ENCODE results near the gene GUK1.
"Not testable (repeated sequence)": the region's sequence is repeated elsewhere in the genome, so short reads cannot be mapped to it uniquely, and the experiment has no call there.

The GUK1 gene

DNA sequence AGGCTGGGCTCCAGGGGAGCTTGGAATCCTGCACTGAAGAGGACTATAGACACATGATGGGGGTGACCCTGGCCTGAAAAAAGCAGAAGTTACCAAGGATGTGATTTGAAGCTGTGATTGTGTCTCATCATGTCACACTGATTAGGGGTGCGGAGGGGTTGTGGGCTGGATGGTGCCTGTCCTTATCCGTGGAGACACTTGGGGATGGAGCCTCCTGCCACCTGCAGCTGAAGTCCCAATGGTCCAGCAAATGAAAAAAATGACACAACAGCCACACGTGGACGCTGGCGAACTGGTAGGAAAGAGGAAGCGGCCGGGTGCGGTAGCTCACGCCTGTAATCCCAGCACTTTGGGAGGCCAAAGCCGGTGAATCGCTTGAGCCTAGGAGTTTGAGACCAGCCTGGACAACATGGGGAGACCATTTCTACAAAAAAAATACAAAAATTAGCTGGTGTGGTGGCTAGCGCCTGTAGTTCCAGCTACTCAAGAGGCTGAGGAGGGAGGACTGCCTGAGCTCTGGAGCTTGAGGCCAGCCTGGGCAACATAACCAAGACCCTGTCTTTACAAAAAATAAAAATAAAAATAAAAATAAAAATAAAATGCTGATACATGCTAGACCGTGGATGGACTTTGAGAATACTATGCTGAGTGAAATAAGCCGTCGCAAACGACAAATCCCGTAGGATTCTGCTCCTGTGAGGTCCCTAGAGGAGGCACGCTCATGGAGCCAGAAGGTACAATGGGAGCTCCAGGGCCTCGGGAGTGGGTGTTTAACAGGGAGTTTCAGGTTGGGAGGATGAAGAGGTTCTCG lies 24.7 kb downstream of the GUK1 start:
- DNase-seq, result no peak

DNA sequence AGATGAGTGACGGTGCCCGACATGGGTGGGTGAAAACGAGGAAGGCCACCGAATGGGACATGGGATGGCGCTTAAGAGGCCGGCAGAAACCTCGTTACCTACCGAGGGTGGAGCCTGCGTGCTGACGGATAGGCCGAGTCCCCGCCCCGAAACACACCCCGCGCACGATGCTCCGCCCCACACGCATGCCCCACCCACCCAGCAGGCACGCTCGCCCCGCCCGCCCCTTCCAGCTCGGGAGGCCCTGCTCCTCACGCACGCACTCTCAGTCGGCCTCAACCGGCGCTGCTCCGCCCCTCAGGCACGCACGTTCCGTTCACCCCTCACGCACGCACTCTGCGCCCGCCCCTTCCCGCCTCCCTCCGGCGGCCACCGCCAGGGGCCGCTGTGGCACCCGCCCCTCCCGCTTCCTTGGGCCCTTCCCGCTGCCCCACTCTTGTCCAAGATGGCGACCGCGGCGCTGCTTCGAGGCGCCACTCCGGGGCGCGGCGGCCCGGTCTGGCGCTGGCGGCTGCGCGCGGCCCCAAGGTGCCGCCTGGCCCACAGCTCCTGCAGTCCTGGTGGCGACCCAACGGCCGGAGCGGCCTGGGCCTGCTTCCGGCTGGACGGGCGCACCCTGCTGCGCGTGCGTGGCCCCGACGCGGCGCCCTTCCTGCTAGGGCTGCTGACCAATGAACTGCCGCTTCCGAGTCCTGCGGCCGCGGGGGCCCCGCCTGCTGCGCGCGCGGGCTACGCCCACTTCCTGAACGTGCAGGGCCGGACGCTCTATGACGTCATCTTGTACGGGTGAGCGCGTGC lies 25.5 kb downstream of the GUK1 start, which contains the start of gene IBA57:
Gene IBA57, plus strand, starts transcription at position 433 of the 798 bp plus-strand sequence. Its CDS starts 13 bp downstream, at position 446.
- peak; percentile 78 for DNase-seq

GRCh38 chr1:228166170-228166936 lies 26.3 kb downstream of the GUK1 start:
- DNase-seq, result peak; percentile 9

GRCh38 chr1:228168563-228169270 lies 28.6 kb downstream of the GUK1 start:
- DNase-seq, result no peak

DNA sequence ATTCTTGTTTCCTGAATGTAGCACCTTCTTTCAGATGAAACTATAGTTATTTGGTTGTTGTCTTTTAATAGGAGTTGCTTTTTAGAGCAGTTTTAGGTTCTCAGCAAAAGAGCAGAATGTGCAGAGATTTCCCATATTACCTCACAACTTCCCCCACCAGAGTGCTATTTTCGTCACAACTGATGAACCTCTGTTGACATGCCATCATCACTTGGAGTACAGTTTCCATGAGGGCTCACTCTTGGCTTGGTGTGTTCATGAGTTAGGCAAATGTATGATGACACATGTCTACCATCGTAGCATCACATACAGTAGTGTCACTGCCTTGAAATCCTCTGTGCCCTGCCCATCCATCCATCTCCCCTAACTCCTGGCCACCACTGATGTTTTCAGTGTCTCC lies 29.3 kb downstream of the GUK1 start:
- no peak for DNase-seq

GRCh38 chr1:228170666-228171065 lies 30.6 kb downstream of the GUK1 start:
- DNase-seq, result no peak

DNA sequence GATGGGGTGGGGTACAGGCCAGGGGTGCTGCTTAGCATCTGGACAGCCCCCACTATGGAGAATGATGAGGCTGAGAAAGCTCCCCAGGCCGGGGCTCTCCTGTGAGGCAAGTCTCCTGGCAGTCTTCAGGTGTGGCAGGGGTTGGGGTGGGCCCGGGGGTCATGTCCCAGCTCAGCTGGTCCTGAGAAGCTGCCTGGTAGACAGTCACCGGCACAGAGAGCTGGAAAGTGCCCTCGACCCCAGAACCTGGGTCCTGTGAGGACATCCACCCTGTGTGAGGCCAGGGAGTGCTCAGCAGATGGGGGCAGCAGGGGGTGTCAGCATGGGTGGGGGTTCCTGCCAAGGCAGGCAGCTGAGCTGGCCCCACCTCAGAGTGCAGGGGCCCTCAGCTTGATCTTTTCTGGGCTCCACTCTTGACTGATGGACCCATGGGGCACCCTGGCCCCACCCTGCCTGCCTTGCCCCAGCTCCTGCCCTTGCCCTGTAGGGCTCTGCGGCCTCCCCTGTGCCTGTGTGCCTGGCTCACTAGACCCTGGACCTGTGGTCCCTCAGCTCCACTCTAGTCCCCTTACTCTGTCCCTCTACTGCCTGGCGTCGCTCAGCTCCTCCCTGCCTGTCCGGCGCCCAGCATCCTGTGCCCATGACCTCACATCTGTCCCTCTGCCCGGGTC lies 31.3 kb downstream of the GUK1 start:
- no peak for DNase-seq

DNA sequence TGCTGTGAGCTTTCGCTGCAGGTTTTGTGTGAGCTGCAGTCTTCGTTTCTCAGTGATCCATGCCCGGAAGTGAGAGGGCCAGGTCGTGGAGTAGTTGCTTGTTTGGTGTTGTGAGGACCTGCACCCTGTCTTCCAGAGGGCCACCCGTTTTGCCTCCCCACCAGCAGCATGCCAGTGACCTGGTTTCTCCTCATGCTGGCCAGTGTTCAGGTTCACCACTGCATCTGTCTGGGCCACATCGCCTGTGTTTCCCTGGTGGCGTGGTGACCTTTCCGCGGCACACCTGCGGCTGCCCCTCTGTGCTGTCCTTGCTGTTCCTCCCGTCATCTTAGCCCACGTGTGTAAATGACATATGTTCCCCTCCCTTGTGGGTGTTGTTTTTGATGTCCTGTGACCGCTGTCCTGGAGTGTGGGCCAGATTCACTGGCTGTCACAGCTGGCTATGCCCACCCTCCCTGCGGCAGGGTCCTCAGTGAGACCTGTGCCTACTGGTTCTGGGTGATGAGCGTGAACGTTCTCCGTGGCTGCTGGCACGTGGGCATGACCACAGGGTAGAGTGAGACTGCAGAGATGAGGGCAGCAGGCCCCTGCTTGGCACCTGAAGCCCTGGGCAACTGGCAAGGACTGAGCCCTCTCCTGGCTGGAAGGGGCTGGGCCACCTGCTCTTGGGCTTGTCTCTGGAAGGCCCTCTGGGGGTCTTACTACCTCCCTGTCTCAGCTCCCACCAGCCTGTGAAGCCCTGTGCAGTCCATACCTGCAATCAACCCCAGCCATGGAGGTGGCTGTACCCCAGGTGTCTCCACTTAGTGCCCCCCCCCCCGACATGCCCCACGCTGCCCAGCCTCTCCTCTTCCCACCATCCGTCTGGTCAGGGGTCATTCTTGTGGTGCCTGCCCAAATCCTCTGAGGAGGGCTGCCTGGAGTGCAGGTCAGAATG lies 32.8 kb downstream of the GUK1 start:
- DNase-seq, result no peak

GRCh38 chr1:228173528-228174481 lies 33.7 kb downstream of the GUK1 start:
- not testable (repeated sequence) for DNase-seq

DNA sequence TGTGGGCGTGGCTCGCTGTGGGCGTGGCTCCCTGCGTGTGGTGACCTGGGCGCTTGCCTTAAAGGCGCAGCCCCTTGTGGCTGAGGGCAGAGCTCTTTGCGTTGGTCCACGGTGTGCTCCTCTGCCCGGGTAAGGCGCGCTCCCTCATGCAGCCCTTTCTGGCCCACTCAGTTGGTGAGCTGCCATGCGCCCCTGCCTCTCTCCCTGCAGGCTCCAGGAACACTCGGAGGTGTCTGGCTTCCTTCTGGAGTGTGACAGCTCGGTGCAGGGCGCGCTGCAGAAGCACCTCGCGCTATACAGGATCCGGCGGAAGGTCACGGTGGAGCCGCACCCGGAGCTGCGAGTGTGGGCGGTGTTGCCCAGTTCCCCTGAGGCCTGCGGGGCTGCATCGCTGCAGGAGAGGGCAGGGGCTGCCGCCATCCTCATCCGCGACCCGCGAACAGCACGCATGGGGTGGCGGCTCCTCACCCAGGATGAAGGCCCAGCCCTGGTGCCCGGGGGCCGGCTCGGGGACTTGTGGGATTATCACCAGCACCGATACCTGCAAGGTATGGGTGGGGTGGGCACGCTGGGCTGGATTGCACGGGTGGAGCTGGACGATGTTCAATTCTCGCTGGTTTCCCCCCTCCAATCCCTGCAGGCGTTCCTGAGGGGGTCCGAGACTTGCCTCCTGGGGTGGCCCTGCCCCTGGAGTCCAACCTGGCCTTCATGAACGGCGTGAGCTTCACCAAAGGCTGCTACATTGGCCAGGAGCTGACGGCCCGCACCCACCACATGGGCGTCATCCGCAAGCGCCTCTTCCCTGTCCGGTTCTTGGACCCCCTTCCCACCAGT lies 34.6 kb downstream of the GUK1 start:
- DNase-seq, result no peak

DNA sequence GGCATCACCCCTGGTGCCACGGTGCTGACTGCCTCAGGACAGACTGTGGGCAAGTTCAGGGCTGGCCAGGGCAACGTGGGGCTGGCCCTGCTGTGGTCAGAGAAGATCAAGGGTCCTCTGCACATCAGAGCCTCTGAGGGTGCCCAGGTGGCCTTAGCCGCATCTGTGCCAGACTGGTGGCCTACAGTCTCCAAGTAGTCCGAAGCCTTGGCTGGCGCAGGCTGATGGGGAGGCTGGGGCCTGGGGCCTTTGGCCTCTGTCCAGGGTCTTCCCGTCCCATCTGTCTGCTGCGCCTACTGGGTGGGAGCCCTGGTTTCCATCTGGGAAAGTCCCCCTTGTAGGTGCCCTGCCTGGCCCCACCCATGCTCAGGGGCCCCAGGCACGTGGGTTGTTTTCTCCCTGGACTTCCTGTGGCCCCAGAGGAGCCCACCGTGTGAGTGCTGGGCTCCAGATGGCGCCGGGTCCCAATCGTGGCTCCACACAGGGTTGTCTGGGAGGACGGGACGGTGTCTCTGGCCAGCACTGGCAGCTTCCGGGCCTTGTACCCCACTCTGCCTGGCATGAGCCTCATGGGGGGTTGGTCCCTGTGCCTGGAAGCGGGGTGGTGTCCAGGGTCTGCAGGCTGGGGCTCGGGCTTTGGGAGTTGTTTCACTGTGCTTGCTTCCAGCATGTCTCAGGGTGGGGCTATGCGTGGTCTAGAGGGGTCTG lies 35.4 kb downstream of the GUK1 start:
- DNase-seq, result no peak

- DNase-seq, result no peak
Measured at GRCh38 chr1:228176024-228176395, 35.9 kb downstream of the GUK1 start.

DNA sequence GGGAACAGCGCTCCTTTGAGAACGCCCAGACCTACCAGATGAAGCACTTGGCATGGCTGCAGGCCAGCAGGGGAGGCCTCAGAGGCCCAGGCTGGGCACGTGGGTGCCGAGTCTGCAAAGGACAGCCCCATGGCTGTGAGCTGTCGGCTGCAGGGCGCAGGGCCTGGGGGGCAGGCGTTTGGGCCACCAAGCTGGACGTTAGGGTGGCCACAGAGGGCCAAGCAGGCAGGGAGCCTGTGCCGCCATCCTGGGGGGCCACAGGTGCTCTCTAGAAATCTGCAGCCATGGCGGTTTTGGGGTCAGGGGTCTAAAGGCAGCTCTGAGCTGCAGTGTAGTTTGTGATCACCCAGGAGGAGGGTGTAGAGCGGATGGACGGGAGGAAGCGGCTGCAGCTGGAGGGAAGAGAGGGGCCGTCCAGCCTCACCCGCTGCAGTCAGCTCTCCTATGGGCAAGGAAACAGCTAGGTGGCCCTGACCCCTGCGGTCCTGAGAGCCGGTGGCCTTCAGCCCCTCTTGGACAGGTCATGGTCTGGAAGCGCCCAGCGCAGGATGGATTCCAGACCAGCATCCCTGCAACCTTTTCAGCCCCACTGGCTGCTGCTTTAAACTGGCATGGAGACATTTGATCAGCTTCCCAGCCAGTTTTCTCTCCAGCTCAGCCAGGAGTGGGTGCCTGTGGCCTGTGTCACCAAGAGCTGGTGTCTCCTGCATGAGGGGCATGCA lies 36.5 kb downstream of the GUK1 start:
- DNase-seq, result no peak

DNA sequence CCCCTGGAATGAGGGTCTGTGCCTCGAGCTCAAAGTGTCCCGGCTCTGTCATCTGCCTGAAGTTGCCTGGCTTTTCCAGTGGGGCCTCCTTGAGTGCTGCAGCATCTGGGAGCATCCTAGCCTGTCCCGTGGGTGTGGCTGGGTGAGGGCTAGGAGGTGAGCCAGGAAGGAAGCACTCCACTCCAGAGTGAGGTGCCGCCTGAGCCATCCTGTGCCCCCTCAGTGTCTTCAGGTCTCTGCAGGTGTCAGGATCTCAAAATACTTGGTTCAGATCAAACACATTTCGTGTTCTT lies 37.0 kb downstream of the GUK1 start:
- no peak for DNase-seq

GRCh38 chr1:228177721-228178710 lies 37.9 kb downstream of the GUK1 start:
- DNase-seq, result no peak
